H9 (cell line): ENCODE results near the gene PPP4R3B. TPM values are rescaled to one million over a fixed set of nuclear protein-coding genes. Genes with fewer than 3 reads are reported as not detected.

ENCODE experiments used
- DNase-seq: peaks from one replicate; pipeline ENCODE4 v3.0.0-alpha.2; 2017
- H2AFZ ChIP-seq: one replicate; pipeline ENCODE4 v1.6.1; 2013; ENCODE audit warnings: mild to moderate bottlenecking, low read length, control low read depth, moderate library complexity
- H2AK5ac ChIP-seq: 2 replicates; pipeline ENCODE4 v1.6.1; 2013; ENCODE audit warnings: low read length, control low read depth, mixed read lengths; ENCODE audit not compliant: insufficient read length
- H2BK120ac ChIP-seq: one replicate; pipeline ENCODE4 v1.6.1; 2013; ENCODE audit warnings: low read depth, mild to moderate bottlenecking, low read length, control low read depth, inconsistent platforms; ENCODE audit not compliant: poor library complexity, severe bottlenecking
- H2BK12ac ChIP-seq: 2 replicates; pipeline ENCODE4 v1.6.1; 2013; ENCODE audit warnings: low read length, control low read depth, mixed read lengths, low read depth; ENCODE audit not compliant: insufficient read length
- H2BK15ac ChIP-seq: 2 replicates; pipeline ENCODE4 v1.6.1; 2013; ENCODE audit warnings: low read depth, low read length, control low read depth
- H2BK20ac ChIP-seq: one replicate; pipeline ENCODE4 v1.6.1; 2013; ENCODE audit warnings: low read depth, mild to moderate bottlenecking, low read length, control low read depth, inconsistent platforms; ENCODE audit not compliant: poor library complexity, severe bottlenecking
- H2BK5ac ChIP-seq: 2 replicates; pipeline ENCODE4 v1.6.1; 2013; ENCODE audit warnings: low read length, control low read depth, mixed read lengths; ENCODE audit not compliant: insufficient read length
- H3K14ac ChIP-seq: 2 replicates; pipeline ENCODE4 v1.6.1; 2013; ENCODE audit warnings: low read length, control low read depth; ENCODE audit not compliant: insufficient read depth
- H3K18ac ChIP-seq: 2 replicates; pipeline ENCODE4 v1.6.1; 2013; ENCODE audit warnings: low read depth, mild to moderate bottlenecking, mixed read lengths, low read length, control low read depth; ENCODE audit not compliant: insufficient read length
- H3K23ac ChIP-seq: 2 replicates; pipeline ENCODE4 v1.6.1; 2013; ENCODE audit warnings: low read length, control low read depth, mixed read lengths, low read depth; ENCODE audit not compliant: insufficient read length
- H3K23me2 ChIP-seq: 2 replicates; pipeline ENCODE4 v1.6.1; 2013; ENCODE audit warnings: low read depth, mild to moderate bottlenecking, mixed read lengths, low read length, control low read depth; ENCODE audit not compliant: insufficient read length, poor library complexity, severe bottlenecking
- H3K27ac ChIP-seq: 2 replicates; pipeline ENCODE4 v1.5.1; 2013; ENCODE audit warnings: low read length, control low read depth, mixed read lengths, low read depth; ENCODE audit not compliant: insufficient read length
- H3K27me3 ChIP-seq: 2 replicates; pipeline ENCODE4 v1.6.1; 2013; ENCODE audit warnings: low read length, control low read depth, inconsistent platforms; ENCODE audit not compliant: insufficient read depth
- H3K4ac ChIP-seq: 2 replicates; pipeline ENCODE4 v1.6.1; 2013; ENCODE audit warnings: low read depth, mild to moderate bottlenecking, control low read depth, inconsistent platforms, low read length, moderate library complexity
- H3K4me1 ChIP-seq: 2 replicates; pipeline ENCODE4 v1.6.1; 2013; ENCODE audit warnings: low read length, control low read depth, inconsistent platforms; ENCODE audit not compliant: insufficient read depth
- H3K4me2 ChIP-seq: 2 replicates; pipeline ENCODE4 v1.6.1; 2013; ENCODE audit warnings: low read length, control low read depth, mixed read lengths; ENCODE audit not compliant: insufficient read length, insufficient read depth
- H3K56ac ChIP-seq: 2 replicates; pipeline ENCODE4 v1.6.1; 2013; ENCODE audit warnings: low read depth, mild to moderate bottlenecking, mixed read lengths, low read length, control low read depth; ENCODE audit not compliant: insufficient read length
- H3K79me1 ChIP-seq: 2 replicates; pipeline ENCODE4 v1.6.1; 2013; ENCODE audit warnings: low read depth, mild to moderate bottlenecking, moderate library complexity, low read length, control low read depth, inconsistent platforms; ENCODE audit not compliant: insufficient read depth, poor library complexity, severe bottlenecking
- H3K79me2 ChIP-seq: 2 replicates; pipeline ENCODE4 v1.6.1; 2013; ENCODE audit warnings: low read length, control low read depth, inconsistent platforms; ENCODE audit not compliant: insufficient read depth
- H3K9ac ChIP-seq: 2 replicates; pipeline ENCODE4 v1.6.1; 2013; ENCODE audit warnings: low read length, control low read depth, mixed read lengths; ENCODE audit not compliant: insufficient read length; ENCODE audit errors: extremely low read depth
- H3K9me3 ChIP-seq: one replicate; pipeline ENCODE4 v1.6.1; 2013; ENCODE audit warnings: low read depth, low read length, inconsistent platforms; ENCODE audit not compliant: control insufficient read depth
- H3T11ph ChIP-seq: one replicate; pipeline ENCODE4 v1.6.1; 2013; ENCODE audit warnings: mild to moderate bottlenecking, low read length, control low read depth, inconsistent platforms
- H4K20me1 ChIP-seq: one replicate; pipeline ENCODE4 v1.6.1; 2013; ENCODE audit not compliant: control insufficient read depth, insufficient read length, insufficient read depth
- H4K5ac ChIP-seq: 2 replicates; pipeline ENCODE4 v1.6.1; 2013; ENCODE audit warnings: low read depth, mild to moderate bottlenecking, mixed read lengths, low read length, control low read depth; ENCODE audit not compliant: insufficient read length
- H4K8ac ChIP-seq: replicated peaks from 2 replicates; pipeline ENCODE4 v1.6.1; 2013; ENCODE audit warnings: low read length, control low read depth, mixed read lengths, low read depth; ENCODE audit not compliant: insufficient read length
- H4K91ac ChIP-seq: 2 replicates; pipeline ENCODE4 v1.6.1; 2013; ENCODE audit warnings: low read depth, mild to moderate bottlenecking, moderate library complexity, mixed read lengths, low read length, control low read depth; ENCODE audit not compliant: insufficient read length
- H3K27ac Mint-ChIP-seq, 3 experiments: 2 replicates in 2 of 3; 3 replicates in 1 of 3; pipeline ENCODE4 v1.8.0; 2020 to 2021; ENCODE audit warnings: mixed read lengths in 3 of 3, mild to moderate bottlenecking in 1 of 3, moderate library complexity in 1 of 3
- H3K27me3 Mint-ChIP-seq: 2 replicates; pipeline ENCODE4 v1.8.0; 2021; ENCODE audit warnings: low read depth, mild to moderate bottlenecking, moderate library complexity, mixed read lengths
- H3K36me3 Mint-ChIP-seq, 3 experiments: 2 replicates in 2 of 3; 3 replicates in 1 of 3; pipeline ENCODE4 v1.8.0; 2020 to 2021; ENCODE audit warnings: low read depth in 3 of 3, mixed read lengths in 3 of 3; ENCODE audit not compliant: insufficient read depth in 1 of 3
- H3K4me1 Mint-ChIP-seq, 2 experiments: 2 replicates each; pipeline ENCODE4 v1.8.0; 2020; ENCODE audit warnings: mixed read lengths in 2 of 2
- H3K4me3 Mint-ChIP-seq, 2 experiments: 2 replicates in 1 of 2; 3 replicates in 1 of 2; pipeline ENCODE4 v1.8.0; 2020 to 2021; ENCODE audit warnings: mild to moderate bottlenecking in 2 of 2, mixed read lengths in 2 of 2, moderate library complexity in 1 of 2
- H3K9me3 Mint-ChIP-seq, 2 experiments: 2 replicates in 1 of 2; 3 replicates in 1 of 2; pipeline ENCODE4 v1.8.0; 2020; ENCODE audit warnings: mild to moderate bottlenecking in 2 of 2, mixed read lengths in 2 of 2, moderate library complexity in 1 of 2
- WGBS: extraction: QIAGEN DNeasy Blood & Tissue Kit; methylation state at CpG from one replicate; pipeline ENCODE4 v1.1.7; 2013; ENCODE audit warnings: missing lambda C conversion rate, low lambda C conversion rate, mixed read lengths; ENCODE audit not compliant: insufficient read length; ENCODE audit errors: extremely low coverage; 5-methylcytosine and 5-hydroxymethylcytosine counted together
- total RNA-seq: library from RNA; stranded (reverse); gene quantifications from 2 replicates; pipeline ENCODE4 v1.2.1, GENCODE V29; 2021
- TF ChIP-seq, protein P1 (sequence below): fragments of 200-600 bp; sonication (generic); conservative IDR thresholded peaks from 3 replicates; pipeline ENCODE4 v1.8.0; 2021; ENCODE audit warnings: antibody characterized with exemption, mild to moderate bottlenecking

PPP4R3B gene
- total RNA-seq, 1 experiment from 2014 or later = 37.6 TPM

GRCh38 chr2:55553321-55553720 is 64.1 kb downstream of the PPP4R3B start:
- Mint-ChIP-seq H3K9me3 (no peaks in the 10 kb centered on the region), H3K27ac (no peak overlapping the region; a peak in 1 of 7 replicates), H3K27me3 (no peaks in the 10 kb centered on the region), H3K4me3 (no peak overlapping the region), H3K36me3 (peaks cover 13 to 42% (median 36%) of the 10 kb centered on the region in 3 experiments; a peak in 6 of 7 replicates), H3K4me1 (no peaks in the 10 kb centered on the region)
- no peak overlapping the region for H4K8ac ChIP-seq
- no CpG with 5 or more reads among the region's 3 CpGs for WGBS
- H2BK120ac ChIP-seq = no peak overlapping the region
- no peak overlapping the region for H2BK15ac ChIP-seq
- no peak overlapping the region for H2AFZ ChIP-seq
- H3T11ph ChIP-seq = no peak overlapping the region
- no peaks in the 10 kb centered on the region for H3K4me1 ChIP-seq
- H2BK20ac ChIP-seq = no peak overlapping the region
- TF ChIP-seq, protein P1, sequence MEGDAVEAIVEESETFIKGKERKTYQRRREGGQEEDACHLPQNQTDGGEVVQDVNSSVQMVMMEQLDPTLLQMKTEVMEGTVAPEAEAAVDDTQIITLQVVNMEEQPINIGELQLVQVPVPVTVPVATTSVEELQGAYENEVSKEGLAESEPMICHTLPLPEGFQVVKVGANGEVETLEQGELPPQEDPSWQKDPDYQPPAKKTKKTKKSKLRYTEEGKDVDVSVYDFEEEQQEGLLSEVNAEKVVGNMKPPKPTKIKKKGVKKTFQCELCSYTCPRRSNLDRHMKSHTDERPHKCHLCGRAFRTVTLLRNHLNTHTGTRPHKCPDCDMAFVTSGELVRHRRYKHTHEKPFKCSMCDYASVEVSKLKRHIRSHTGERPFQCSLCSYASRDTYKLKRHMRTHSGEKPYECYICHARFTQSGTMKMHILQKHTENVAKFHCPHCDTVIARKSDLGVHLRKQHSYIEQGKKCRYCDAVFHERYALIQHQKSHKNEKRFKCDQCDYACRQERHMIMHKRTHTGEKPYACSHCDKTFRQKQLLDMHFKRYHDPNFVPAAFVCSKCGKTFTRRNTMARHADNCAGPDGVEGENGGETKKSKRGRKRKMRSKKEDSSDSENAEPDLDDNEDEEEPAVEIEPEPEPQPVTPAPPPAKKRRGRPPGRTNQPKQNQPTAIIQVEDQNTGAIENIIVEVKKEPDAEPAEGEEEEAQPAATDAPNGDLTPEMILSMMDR = no peak
- no peak overlapping the region for H3K27ac ChIP-seq
- H3K79me1 ChIP-seq = no peaks in the 10 kb centered on the region
- no peak overlapping the region for H3K9ac ChIP-seq
- no peak overlapping the region for H2BK5ac ChIP-seq
- H3K79me2 ChIP-seq = no peaks in the 10 kb centered on the region
- H3K23ac ChIP-seq = no peak overlapping the region
- no peak overlapping the region for H3K4me2 ChIP-seq
- no peak overlapping the region for H2AK5ac ChIP-seq
- no peak overlapping the region for H2BK12ac ChIP-seq
- H3K9me3 ChIP-seq = no peaks in the 10 kb centered on the region
- no peak overlapping the region for H3K4ac ChIP-seq
- H3K56ac ChIP-seq = no peak overlapping the region
- H3K23me2 ChIP-seq = no peaks in the 10 kb centered on the region
- no peak overlapping the region for H4K5ac ChIP-seq
- no peaks in the 10 kb centered on the region for H4K20me1 ChIP-seq
- H3K18ac ChIP-seq = no peak overlapping the region
- H3K27me3 ChIP-seq = no peaks in the 10 kb centered on the region
- H3K14ac ChIP-seq = no peak overlapping the region
- DNase-seq = no peak
- H4K91ac ChIP-seq = no peak overlapping the region
